ENCODE data around the gene NPRL2. TPM values are rescaled to one million over a fixed set of nuclear protein-coding genes. Genes with fewer than 3 reads are reported as not detected.

NPRL2 gene
- total RNA-seq, 1 donor from 2014 or later: 15.7 TPM

DNA sequence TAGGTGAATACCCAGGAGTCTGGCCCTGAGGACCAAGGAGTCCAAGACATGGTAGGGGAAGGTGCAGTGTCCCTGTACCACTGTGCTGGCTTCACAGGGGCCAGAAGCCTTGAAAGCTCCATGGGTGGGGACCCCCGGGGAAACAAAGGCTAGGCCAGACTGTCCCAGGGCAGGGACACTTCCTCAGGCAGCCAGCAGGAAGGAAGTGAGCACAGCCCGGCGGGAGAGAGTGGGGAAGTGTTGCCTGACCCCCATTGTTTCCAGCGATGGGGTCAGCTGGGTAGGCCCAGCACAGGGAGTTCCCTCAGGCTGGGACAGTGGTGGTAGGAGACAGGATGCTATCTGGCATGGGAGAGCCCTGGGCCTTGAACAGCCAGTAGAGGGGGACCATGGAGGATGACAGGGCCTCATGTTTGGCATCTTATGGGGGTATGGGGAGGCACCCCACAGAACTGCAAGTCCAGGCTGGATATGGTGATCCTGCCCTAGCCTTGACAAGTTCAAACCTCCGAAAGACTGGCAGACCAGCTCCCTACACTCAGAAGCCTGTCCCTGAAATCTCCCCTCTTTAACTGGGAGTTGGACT lies 26.9 kb downstream of the NPRL2 start:
- Histone ChIP-seq H3K4me3 (ENCODE audit: low read length in 3 of 3) (no peak overlapping the region), H3K4me1 (ENCODE audit: control insufficient read depth in 3 of 3, insufficient read depth in 3 of 3, low read length in 3 of 3) (peaks cover 50 to 72% (median 64%) of the 10 kb centered on the region in 3 donors), H3K27ac (ENCODE audit: low read depth, low read length) (peak overlapping the region; percentile 97), H3K27me3 (ENCODE audit: control insufficient read depth in 3 of 3, insufficient read depth in 3 of 3, low read length in 3 of 3) (no peaks in the 10 kb centered on the region), H3K9ac (ENCODE audit: low read depth in 1 of 3, low read length in 3 of 3) (peak overlapping the region; percentile 8 to 16 (median 10)), H3K36me3 (ENCODE audit: control insufficient read depth in 3 of 3, insufficient read depth in 3 of 3, low read length in 3 of 3) (peaks cover 17 to 27% (median 17%) of the 10 kb centered on the region in 3 donors), H3K9me3 (ENCODE audit: control insufficient read depth in 3 of 3, low read length in 3 of 3) (no peaks in the 10 kb centered on the region)

DNA sequence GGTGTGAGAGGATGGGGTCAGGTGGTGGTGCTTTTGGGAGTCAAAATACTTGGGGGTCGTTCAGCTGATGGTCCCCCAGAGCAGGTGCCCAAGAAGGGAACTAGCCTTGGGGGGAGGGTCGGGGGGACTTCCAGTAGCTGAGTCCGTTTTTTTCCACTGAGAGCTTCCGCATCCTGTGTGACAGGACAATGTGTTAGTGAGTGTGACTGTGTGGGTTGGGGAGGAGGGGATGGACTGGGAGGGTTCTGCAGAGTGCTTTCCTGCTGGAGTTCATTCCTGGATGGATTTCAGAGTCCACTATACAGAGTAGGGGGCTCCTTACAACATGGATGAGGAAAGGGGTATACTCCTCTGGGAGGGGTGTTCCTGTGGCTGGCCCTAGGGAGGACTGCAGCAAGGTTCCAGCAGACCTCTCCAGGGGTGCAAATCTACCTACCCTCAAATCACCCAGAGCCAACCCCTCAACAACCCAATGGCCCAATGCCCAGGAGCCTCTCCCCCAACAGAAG lies 27.4 kb downstream of the NPRL2 start:
- Histone ChIP-seq H3K9me3 (ENCODE audit: control insufficient read depth in 3 of 3, low read length in 3 of 3) (no peaks in the 10 kb centered on the region), H3K4me3 (ENCODE audit: low read length in 3 of 3) (peak overlapping the region in 2 of 3 donors; percentile 23 to 91), H3K36me3 (ENCODE audit: control insufficient read depth in 3 of 3, insufficient read depth in 3 of 3, low read length in 3 of 3) (peaks cover 22 to 33% (median 23%) of the 10 kb centered on the region in 3 donors), H3K27me3 (ENCODE audit: control insufficient read depth in 3 of 3, insufficient read depth in 3 of 3, low read length in 3 of 3) (no peaks in the 10 kb centered on the region), H3K9ac (ENCODE audit: low read depth in 1 of 3, low read length in 3 of 3) (peak overlapping the region in 2 of 3 donors; percentile 34 to 98), H3K4me1 (ENCODE audit: control insufficient read depth in 3 of 3, insufficient read depth in 3 of 3, low read length in 3 of 3) (peaks cover 51 to 72% (median 64%) of the 10 kb centered on the region in 3 donors), H3K27ac (ENCODE audit: low read depth, low read length) (peak overlapping the region; percentile 97)

GRCh38 chr3:50322386-50323091 lies 28.0 kb downstream of the NPRL2 start, which contains the start of gene HYAL2:
HYAL2 (minus strand) TSS chr3:50322745; CDS start chr3:50320489, 2,256 bp downstream.
- no peaks in the 10 kb centered on the region for H3K27me3 ChIP-seq (ENCODE audit: control insufficient read depth in 3 of 3, insufficient read depth in 3 of 3, low read length in 3 of 3)
- peaks cover 25 to 38% (median 26%) of the 10 kb centered on the region in 3 donors for H3K36me3 ChIP-seq (ENCODE audit: control insufficient read depth in 3 of 3, insufficient read depth in 3 of 3, low read length in 3 of 3)
- H3K9ac ChIP-seq (ENCODE audit: low read depth in 1 of 3, low read length in 3 of 3): peak within 1 kb of the TSS; percentile 96 to 99 (median 98)
- peak within 1 kb of the TSS; percentile 97 for H3K27ac ChIP-seq (ENCODE audit: low read depth, low read length)
- peak within 1 kb of the TSS; percentile 91 to 98 (median 92) for H3K4me3 ChIP-seq (ENCODE audit: low read length in 3 of 3)
- peaks cover 55 to 76% (median 67%) of the 10 kb centered on the region in 3 donors for H3K4me1 ChIP-seq (ENCODE audit: control insufficient read depth in 3 of 3, insufficient read depth in 3 of 3, low read length in 3 of 3)
- no peaks in the 10 kb centered on the region for H3K9me3 ChIP-seq (ENCODE audit: control insufficient read depth in 3 of 3, low read length in 3 of 3)

DNA sequence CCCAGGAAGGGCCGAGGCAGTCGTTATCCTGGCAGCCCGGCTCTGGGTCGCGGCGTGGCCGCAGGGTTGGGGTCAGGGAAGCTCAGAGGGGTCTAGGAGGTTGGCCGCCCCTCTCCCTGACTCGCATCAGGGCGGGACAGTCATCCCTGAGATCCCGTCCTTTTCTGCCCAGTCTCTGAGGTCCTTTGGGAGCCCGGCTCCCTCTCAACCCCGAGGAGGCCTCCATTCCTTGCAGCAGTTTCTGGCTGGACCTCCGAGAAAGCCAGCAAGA lies 28.5 kb downstream of the NPRL2 start:
- Histone ChIP-seq H3K9me3 (ENCODE audit: control insufficient read depth in 3 of 3, low read length in 3 of 3) (no peaks in the 10 kb centered on the region), H3K36me3 (ENCODE audit: control insufficient read depth in 3 of 3, insufficient read depth in 3 of 3, low read length in 3 of 3) (peaks cover 30 to 42% (median 30%) of the 10 kb centered on the region in 3 donors), H3K4me1 (ENCODE audit: control insufficient read depth in 3 of 3, insufficient read depth in 3 of 3, low read length in 3 of 3) (peaks cover 55 to 76% (median 67%) of the 10 kb centered on the region in 3 donors), H3K27ac (ENCODE audit: low read depth, low read length) (peak overlapping the region; percentile 97), H3K27me3 (ENCODE audit: control insufficient read depth in 3 of 3, insufficient read depth in 3 of 3, low read length in 3 of 3) (no peaks in the 10 kb centered on the region), H3K9ac (ENCODE audit: low read depth in 1 of 3, low read length in 3 of 3) (peak overlapping the region; percentile 71 to 98 (median 96)), H3K4me3 (ENCODE audit: low read length in 3 of 3) (peak overlapping the region; percentile 69 to 92 (median 91))

DNA sequence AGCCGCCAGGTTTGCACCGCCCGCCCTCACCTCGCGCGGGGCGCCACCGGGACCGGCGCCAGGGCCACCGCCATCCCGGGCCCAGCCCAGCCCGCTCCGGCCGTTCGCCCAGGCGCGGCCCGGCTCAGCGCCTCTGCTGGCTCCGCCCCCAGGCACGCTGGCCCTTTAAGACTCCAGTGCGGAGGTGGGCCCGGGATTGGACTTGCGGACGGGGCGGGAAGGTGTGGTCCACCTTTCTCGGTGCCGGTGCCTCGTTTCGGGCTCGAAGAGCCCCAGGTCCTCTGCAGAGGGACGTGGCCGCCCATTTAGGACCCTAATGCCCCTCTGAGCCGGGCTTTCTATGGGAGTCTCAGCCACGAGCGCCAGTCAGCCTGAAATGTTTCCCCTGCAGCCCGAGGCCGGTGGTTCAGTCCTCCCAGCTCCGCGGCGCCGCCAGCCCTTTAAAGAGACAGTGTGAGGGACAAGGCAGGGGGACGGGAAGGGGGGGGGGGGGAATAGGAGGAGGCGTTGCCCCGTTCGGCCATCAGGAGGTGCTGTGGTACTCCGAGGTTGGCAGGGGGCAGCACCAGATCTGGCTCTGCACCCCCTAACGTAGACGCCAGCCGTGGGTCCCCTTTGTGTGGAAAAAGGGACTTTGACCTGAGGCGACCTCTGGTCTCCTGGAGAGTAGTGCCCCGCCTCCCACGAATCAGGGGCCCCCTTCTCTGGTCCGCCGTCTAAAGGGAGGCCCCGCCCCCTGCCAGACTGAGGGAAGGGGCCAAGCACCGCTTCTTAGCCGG lies 29.1 kb downstream of the NPRL2 start:
- H3K36me3 ChIP-seq (ENCODE audit: control insufficient read depth in 3 of 3, insufficient read depth in 3 of 3, low read length in 3 of 3): peaks cover 31 to 43% (median 33%) of the 10 kb centered on the region in 3 donors
- peak overlapping the region; percentile 96 to 99 (median 98) for H3K9ac ChIP-seq (ENCODE audit: low read depth in 1 of 3, low read length in 3 of 3)
- H3K9me3 ChIP-seq (ENCODE audit: control insufficient read depth in 3 of 3, low read length in 3 of 3): no peaks in the 10 kb centered on the region
- H3K27ac ChIP-seq (ENCODE audit: low read depth, low read length): peak overlapping the region; percentile 97
- H3K4me3 ChIP-seq (ENCODE audit: low read length in 3 of 3): peak overlapping the region; percentile 91 to 98 (median 92)
- no peaks in the 10 kb centered on the region for H3K27me3 ChIP-seq (ENCODE audit: control insufficient read depth in 3 of 3, insufficient read depth in 3 of 3, low read length in 3 of 3)
- peaks cover 55 to 77% (median 68%) of the 10 kb centered on the region in 3 donors for H3K4me1 ChIP-seq (ENCODE audit: control insufficient read depth in 3 of 3, insufficient read depth in 3 of 3, low read length in 3 of 3)

DNA sequence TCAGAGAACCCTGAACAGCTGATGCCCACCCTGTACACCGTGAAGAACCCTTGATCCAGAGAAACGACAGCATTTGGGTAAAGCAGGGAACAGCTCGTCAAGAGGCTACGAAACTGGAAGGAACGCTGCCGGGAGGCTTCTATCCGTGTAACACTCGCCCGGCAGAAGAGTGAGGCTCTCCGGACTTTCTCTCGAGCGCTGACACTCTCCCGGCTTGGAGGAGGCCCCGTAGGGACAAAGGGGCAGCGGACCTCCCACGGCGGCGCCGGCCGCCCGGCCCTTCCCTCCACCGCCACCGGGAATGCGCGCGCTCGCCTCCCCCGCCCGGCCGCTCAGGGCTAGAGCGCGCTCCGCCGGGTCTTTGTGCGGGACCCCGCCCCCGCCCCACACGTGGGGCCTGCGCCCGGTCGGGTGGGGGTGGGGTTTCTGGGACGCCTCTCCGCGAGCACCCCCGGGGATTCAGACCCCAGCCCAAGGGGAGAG lies 29.7 kb downstream of the NPRL2 start:
- H3K36me3 ChIP-seq (ENCODE audit: control insufficient read depth in 3 of 3, insufficient read depth in 3 of 3, low read length in 3 of 3): peaks cover 34 to 38% (median 34%) of the 10 kb centered on the region in 3 donors
- peak overlapping the region; percentile 97 for H3K27ac ChIP-seq (ENCODE audit: low read depth, low read length)
- no peaks in the 10 kb centered on the region for H3K27me3 ChIP-seq (ENCODE audit: control insufficient read depth in 3 of 3, insufficient read depth in 3 of 3, low read length in 3 of 3)
- H3K4me1 ChIP-seq (ENCODE audit: control insufficient read depth in 3 of 3, insufficient read depth in 3 of 3, low read length in 3 of 3): peaks cover 55 to 77% (median 68%) of the 10 kb centered on the region in 3 donors
- peak overlapping the region; percentile 91 to 98 (median 92) for H3K4me3 ChIP-seq (ENCODE audit: low read length in 3 of 3)
- peak overlapping the region; percentile 96 to 99 (median 98) for H3K9ac ChIP-seq (ENCODE audit: low read depth in 1 of 3, low read length in 3 of 3)
- no peaks in the 10 kb centered on the region for H3K9me3 ChIP-seq (ENCODE audit: control insufficient read depth in 3 of 3, low read length in 3 of 3)

DNA sequence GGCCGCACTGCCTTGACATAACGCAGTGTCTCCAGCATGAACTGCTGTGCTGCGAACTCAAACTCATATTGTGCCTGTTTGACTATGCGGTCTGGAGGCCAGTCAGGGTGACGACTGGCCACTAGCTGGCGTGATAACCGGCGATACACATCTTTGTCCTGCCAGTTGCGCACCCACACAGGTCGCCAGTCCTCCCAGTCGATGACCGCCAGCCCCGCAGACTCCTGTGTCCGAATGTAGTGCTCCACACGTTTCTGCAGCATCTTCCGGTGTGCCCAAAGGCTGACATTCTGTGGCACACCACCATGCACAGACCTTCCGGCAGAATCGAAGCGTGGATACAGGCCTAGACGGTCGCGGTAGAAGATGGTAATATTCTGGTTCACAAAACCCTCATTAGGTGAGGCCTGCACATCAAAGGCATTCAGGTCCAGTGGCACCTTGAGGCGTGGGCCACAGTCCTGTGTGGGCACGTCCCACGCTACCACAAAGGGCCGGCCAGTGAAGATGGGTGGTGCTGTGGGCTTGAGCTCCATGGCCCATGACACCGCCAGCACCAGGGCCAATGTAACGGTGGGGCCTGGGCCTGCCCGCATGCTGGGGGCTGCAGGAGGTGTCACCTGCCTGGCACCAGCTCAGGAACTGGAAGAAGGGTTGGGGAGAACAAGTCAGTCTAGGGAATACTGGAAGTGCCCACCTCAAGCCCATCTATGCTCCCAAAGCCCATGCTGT lies 30.5 kb downstream of the NPRL2 start:
- no peaks in the 10 kb centered on the region for H3K9me3 ChIP-seq (ENCODE audit: control insufficient read depth in 3 of 3, low read length in 3 of 3)
- no peaks in the 10 kb centered on the region for H3K27me3 ChIP-seq (ENCODE audit: control insufficient read depth in 3 of 3, insufficient read depth in 3 of 3, low read length in 3 of 3)
- peaks cover 55 to 73% (median 68%) of the 10 kb centered on the region in 3 donors for H3K4me1 ChIP-seq (ENCODE audit: control insufficient read depth in 3 of 3, insufficient read depth in 3 of 3, low read length in 3 of 3)
- peak overlapping the region; percentile 91 to 98 (median 92) for H3K4me3 ChIP-seq (ENCODE audit: low read length in 3 of 3)
- H3K9ac ChIP-seq (ENCODE audit: low read depth in 1 of 3, low read length in 3 of 3): peak overlapping the region; percentile 96 to 99 (median 98)
- peak overlapping the region; percentile 97 for H3K27ac ChIP-seq (ENCODE audit: low read depth, low read length)
- peaks cover 29 to 35% (median 31%) of the 10 kb centered on the region in 3 donors for H3K36me3 ChIP-seq (ENCODE audit: control insufficient read depth in 3 of 3, insufficient read depth in 3 of 3, low read length in 3 of 3)

DNA sequence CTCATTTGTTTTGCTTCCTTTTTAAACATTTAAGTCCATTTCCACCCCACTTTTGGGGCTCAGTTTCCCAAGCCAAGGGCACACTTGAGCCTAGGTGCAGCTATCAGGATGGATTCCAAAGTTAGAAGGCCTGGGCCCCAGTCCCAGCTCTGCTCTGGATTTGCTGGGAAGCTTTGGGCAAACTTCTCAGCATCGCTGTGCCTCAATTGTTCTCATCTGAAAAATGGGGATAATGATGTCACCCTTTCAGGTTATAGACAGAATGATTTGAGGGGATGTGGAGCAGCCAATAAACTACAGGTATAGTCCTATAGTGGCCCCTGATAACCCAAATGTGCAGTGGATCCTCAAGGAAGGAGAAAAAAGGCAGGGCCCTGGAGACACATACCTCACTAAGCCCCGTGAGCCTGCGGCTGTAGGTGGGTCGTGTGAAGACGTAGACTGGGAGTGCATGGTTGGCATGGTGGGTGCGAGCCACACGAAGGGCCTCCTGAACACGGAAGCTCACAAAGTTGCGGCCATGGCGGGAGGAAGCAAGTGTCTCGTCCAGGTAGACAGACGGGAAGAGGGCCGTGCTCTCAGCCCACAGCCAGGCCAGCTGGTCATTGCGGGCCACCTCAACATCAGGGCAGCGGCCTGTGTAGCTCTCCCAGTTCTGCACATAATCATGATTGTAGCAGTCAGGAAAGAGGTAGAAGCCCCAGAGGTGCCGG lies 31.2 kb downstream of the NPRL2 start:
- H3K9ac ChIP-seq (ENCODE audit: low read depth in 1 of 3, low read length in 3 of 3): peak overlapping the region; percentile 96 to 99 (median 98)
- H3K36me3 ChIP-seq (ENCODE audit: control insufficient read depth in 3 of 3, insufficient read depth in 3 of 3, low read length in 3 of 3): peaks cover 28 to 34% (median 31%) of the 10 kb centered on the region in 3 donors
- H3K4me1 ChIP-seq (ENCODE audit: control insufficient read depth in 3 of 3, insufficient read depth in 3 of 3, low read length in 3 of 3): peaks cover 60 to 76% (median 71%) of the 10 kb centered on the region in 3 donors
- H3K27me3 ChIP-seq (ENCODE audit: control insufficient read depth in 3 of 3, insufficient read depth in 3 of 3, low read length in 3 of 3): no peaks in the 10 kb centered on the region
- H3K9me3 ChIP-seq (ENCODE audit: control insufficient read depth in 3 of 3, low read length in 3 of 3): no peaks in the 10 kb centered on the region
- H3K27ac ChIP-seq (ENCODE audit: low read depth, low read length): no peak overlapping the region
- peak overlapping the region; percentile 17 to 98 (median 91) for H3K4me3 ChIP-seq (ENCODE audit: low read length in 3 of 3)

All from skeletal muscle tissue (tissue), 4 donors.